K562 (cell line): ENCODE results near the gene DTX3. TPM values are rescaled to one million over a fixed set of nuclear protein-coding genes. Genes with fewer than 3 reads are reported as not detected.

Experiments
- ATF7 ChIP-seq: fragments of 450-650 bp; IDR thresholded peaks from 2 replicates; pipeline ENCODE4 v1.7.1; 2014; ENCODE audit warnings: mild to moderate bottlenecking, moderate library complexity
- CCNT2 ChIP-seq: IDR thresholded peaks from 2 replicates; pipeline ENCODE4 v1.6.1; 2011; ENCODE audit warnings: borderline replicate concordance, low read depth, mild to moderate bottlenecking, moderate library complexity, mixed read lengths, low read length; ENCODE audit not compliant: insufficient read length; ENCODE audit errors: extremely low read depth
- CHCHD3 ChIP-seq: fragments of 250-450 bp; sonication (Bioruptor Pico); IDR thresholded peaks from 2 replicates; pipeline ENCODE4 v2.1.2; 2022; ENCODE audit warnings: mild to moderate bottlenecking
- CREM ChIP-seq: IDR thresholded peaks from 2 replicates; pipeline ENCODE4 v1.6.1; 2014; ENCODE audit warnings: antibody characterized with exemption, low read depth
- DEAF1 ChIP-seq: fragments of 450-650 bp; formaldehyde crosslinking; IDR thresholded peaks from 2 replicates; pipeline ENCODE4 v1.4.0; 2020; ENCODE audit warnings: mild to moderate bottlenecking, moderate library complexity
- ELF1 ChIP-seq: fragments of 200-800 bp; sonication (Bioruptor generic); IDR thresholded peaks from 2 replicates; pipeline ENCODE4 v1.6.1; 2016; ENCODE audit warnings: missing genetic modification characterization, missing compliant biosample characterization
- ETV5 ChIP-seq: sonication (generic); formaldehyde crosslinking; IDR thresholded peaks from 2 replicates; pipeline ENCODE4 v1.4.0; 2020; ENCODE audit warnings: low read depth, mild to moderate bottlenecking, missing genetic modification reagents
- FOS ChIP-seq: IDR thresholded peaks from 3 replicates; pipeline ENCODE4 v1.6.1; 2011; ENCODE audit not compliant: insufficient read length; ENCODE audit errors: extremely low read depth
- FOXJ2 ChIP-seq: fragments of 200-800 bp; sonication (Bioruptor generic); IDR thresholded peaks from 2 replicates; pipeline ENCODE4 v1.6.1; 2016; ENCODE audit warnings: missing genetic modification characterization, missing compliant biosample characterization
- GABPB1 ChIP-seq: sonication (generic); formaldehyde crosslinking; IDR thresholded peaks from 2 replicates; pipeline ENCODE4 v1.8.0; 2022; ENCODE audit warnings: mild to moderate bottlenecking, missing genetic modification reagents
- GATA2 ChIP-seq: sonication (generic); formaldehyde crosslinking; IDR thresholded peaks from 2 replicates; pipeline ENCODE4 v1.4.0; 2020; ENCODE audit warnings: mild to moderate bottlenecking, missing genetic modification reagents
- GTF2A2 ChIP-seq: IDR thresholded peaks from 2 replicates; pipeline ENCODE4 v1.6.1; 2016; ENCODE audit warnings: mild to moderate bottlenecking, missing genetic modification characterization, missing compliant biosample characterization
- MCM2 ChIP-seq: fragments of 450-650 bp; IDR thresholded peaks from 2 replicates; pipeline ENCODE4 v1.6.1; 2017; ENCODE audit warnings: low read depth, mild to moderate bottlenecking
- NONO ChIP-seq, 2 experiments: fragments of 200-400 bp in 1 of 2; fragments of 450-650 bp in 1 of 2; formaldehyde crosslinking in 1 of 2; IDR thresholded peaks; 2 replicates each; pipeline ENCODE4 v1.6.1; 2017; ENCODE audit warnings: low read depth in 2 of 2, mild to moderate bottlenecking in 2 of 2, moderate library complexity in 2 of 2, low read length in 1 of 2
- NR3C1 ChIP-seq: sonication (generic); formaldehyde crosslinking; IDR thresholded peaks from 2 replicates; pipeline ENCODE4 v1.8.1; 2022; ENCODE audit warnings: missing genetic modification reagents
- RB1 ChIP-seq: fragments of 450-650 bp; IDR thresholded peaks from 2 replicates; pipeline ENCODE4 v1.6.1; 2017; ENCODE audit warnings: low read depth, mild to moderate bottlenecking
- ZNF586 ChIP-seq: fragments of 450-650 bp; formaldehyde crosslinking; conservative IDR thresholded peaks from 2 replicates; pipeline ENCODE4 v1.4.0; 2020; ENCODE audit warnings: mild to moderate bottlenecking, moderate library complexity
- polyA plus RNA-seq, 8 experiments: library from polyadenylated mRNA; depleted of rRNA in 4 of 8; stranded (reverse) in 5 of 8; unstranded in 3 of 8; fragments of >200 nt; fragmentation: Nextera tagmentation in 2 of 8; fragmentation: Illumina TruSeq in 1 of 8; extraction: Ambion mirVana in 2 of 8; extraction: Trizol in 1 of 8; gene quantifications; 2 replicates each; pipeline versions ENCODE4 v1.2.1 to v1.2.3, GENCODE V29; 2011 to 2014; ENCODE audit warnings: inconsistent platforms in 1 of 8, missing spikeins in 1 of 8
- total RNA-seq, 7 experiments: library from RNA; depleted of rRNA in 6 of 7; stranded (reverse); fragments of >200 nt in 6 of 7; fragmentation: Illumina TruSeq in 2 of 7; extraction: Trizol in 2 of 7; gene quantifications; 2 replicates each; pipeline versions ENCODE4 v1.2.1 to v1.2.3, GENCODE V29; 2011 to 2021; ENCODE audit warnings: low replicate concordance in 1 of 7
- TF ChIP-seq, protein P1 (sequence below): fragments of 250-450 bp; sonication (Bioruptor Pico); IDR thresholded peaks from 2 replicates; pipeline ENCODE4 v1.4.0; 2020; ENCODE audit warnings: mild to moderate bottlenecking, moderate library complexity, borderline replicate concordance
- TF ChIP-seq, protein P2 (sequence below): sonication (generic); formaldehyde crosslinking; IDR thresholded peaks from 2 replicates; pipeline ENCODE4 v1.8.1; 2023; ENCODE audit warnings: mild to moderate bottlenecking, missing genetic modification reagents
- TF ChIP-seq, protein P3 (sequence below): fragments of 200-800 bp; sonication (Bioruptor generic); IDR thresholded peaks from 2 replicates; pipeline ENCODE4 v1.6.1; 2017; ENCODE audit warnings: missing genetic modification characterization, missing compliant biosample characterization

DTX3 gene
- total and polyA plus RNA-seq, 9 of the 15 experiments (the other 6 are each of a cell fraction or from before 2014, with no cell fraction given) = 0.03 to 0.09 (median 0.06) TPM; not detected in 6

DNA sequence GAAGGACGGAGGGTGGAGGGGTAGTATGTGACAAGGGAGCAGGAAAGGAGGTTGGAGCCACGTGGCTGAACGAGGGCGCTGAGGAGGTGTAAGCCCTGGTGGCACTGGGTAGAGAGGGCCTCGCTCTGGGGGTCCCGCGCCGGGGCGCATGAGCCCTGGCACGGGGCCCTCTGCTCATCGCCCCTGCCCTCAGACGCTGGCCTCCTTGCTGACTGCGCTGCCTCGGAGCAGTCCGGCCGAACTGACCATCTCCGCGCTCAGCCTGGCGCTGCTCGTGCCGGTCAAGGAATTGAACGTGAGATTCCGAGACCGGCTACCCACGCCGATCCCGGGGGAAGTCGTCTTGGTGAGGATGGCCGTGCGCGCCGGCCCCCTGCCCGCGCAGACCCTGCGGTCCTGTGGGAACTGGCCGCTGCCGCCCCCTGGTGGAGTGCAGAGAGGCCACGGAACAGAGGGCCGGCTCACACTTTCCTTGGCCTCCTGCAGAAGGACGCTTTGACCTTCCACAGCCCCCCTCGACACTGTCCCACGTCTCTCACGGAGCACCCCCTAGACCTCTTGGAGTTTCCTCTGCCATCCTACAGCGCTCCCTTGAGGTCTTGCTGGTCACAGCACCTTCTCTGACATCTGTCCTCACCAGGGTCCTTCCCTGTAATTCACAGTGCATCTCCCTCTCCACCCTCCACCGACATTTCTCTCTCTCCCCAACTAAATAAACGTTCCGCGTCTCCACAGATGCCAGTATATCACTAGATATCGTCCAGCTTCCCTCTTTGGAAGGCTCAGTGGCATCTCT, 17.1 kb downstream of the DTX3 start (continued):
- peak; percentile 63; the same call in 1 of the 2 replicates for TF ChIP-seq ETV5 (CRISPR knock-in tag)
- TF ChIP-seq GATA2 (CRISPR knock-in tag) = no peak
- TF ChIP-seq MCM2 = no peak
- TF ChIP-seq, protein P1, sequence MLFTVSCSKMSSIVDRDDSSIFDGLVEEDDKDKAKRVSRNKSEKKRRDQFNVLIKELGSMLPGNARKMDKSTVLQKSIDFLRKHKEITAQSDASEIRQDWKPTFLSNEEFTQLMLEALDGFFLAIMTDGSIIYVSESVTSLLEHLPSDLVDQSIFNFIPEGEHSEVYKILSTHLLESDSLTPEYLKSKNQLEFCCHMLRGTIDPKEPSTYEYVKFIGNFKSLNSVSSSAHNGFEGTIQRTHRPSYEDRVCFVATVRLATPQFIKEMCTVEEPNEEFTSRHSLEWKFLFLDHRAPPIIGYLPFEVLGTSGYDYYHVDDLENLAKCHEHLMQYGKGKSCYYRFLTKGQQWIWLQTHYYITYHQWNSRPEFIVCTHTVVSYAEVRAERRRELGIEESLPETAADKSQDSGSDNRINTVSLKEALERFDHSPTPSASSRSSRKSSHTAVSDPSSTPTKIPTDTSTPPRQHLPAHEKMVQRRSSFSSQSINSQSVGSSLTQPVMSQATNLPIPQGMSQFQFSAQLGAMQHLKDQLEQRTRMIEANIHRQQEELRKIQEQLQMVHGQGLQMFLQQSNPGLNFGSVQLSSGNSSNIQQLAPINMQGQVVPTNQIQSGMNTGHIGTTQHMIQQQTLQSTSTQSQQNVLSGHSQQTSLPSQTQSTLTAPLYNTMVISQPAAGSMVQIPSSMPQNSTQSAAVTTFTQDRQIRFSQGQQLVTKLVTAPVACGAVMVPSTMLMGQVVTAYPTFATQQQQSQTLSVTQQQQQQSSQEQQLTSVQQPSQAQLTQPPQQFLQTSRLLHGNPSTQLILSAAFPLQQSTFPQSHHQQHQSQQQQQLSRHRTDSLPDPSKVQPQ (CRISPR knock-in tag) = no peak
- TF ChIP-seq NONO (IDR thresholded peaks at IDR 0.05; ENCODE audit: low read depth in 2 of 2, low read length in 1 of 2) = 0 out of 4 replicates have a peak, but pooled peaks of 1 of the 2 experiments have one; percentile 38
- TF ChIP-seq ATF7 = 0 out of 2 replicates have a peak, but pooled peaks have one; percentile 11
- TF ChIP-seq NR3C1 (CRISPR knock-in tag) = no peak
- TF ChIP-seq GTF2A2 = no peak
- TF ChIP-seq ZNF586 = no peak
- no peak for TF ChIP-seq FOS
- peak; percentile 69 for TF ChIP-seq GABPB1 (CRISPR knock-in tag)
- TF ChIP-seq CCNT2 = peak; percentile 44
- TF ChIP-seq, protein P2, sequence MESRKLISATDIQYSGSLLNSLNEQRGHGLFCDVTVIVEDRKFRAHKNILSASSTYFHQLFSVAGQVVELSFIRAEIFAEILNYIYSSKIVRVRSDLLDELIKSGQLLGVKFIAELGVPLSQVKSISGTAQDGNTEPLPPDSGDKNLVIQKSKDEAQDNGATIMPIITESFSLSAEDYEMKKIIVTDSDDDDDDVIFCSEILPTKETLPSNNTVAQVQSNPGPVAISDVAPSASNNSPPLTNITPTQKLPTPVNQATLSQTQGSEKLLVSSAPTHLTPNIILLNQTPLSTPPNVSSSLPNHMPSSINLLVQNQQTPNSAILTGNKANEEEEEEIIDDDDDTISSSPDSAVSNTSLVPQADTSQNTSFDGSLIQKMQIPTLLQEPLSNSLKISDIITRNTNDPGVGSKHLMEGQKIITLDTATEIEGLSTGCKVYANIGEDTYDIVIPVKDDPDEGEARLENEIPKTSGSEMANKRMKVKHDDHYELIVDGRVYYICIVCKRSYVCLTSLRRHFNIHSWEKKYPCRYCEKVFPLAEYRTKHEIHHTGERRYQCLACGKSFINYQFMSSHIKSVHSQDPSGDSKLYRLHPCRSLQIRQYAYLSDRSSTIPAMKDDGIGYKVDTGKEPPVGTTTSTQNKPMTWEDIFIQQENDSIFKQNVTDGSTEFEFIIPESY (CRISPR knock-in tag) = peak; percentile 2; the same call in 1 of the 2 replicates
- TF ChIP-seq RB1 = peak; percentile 78; the same call in 1 of the 2 replicates
- TF ChIP-seq, protein P3, sequence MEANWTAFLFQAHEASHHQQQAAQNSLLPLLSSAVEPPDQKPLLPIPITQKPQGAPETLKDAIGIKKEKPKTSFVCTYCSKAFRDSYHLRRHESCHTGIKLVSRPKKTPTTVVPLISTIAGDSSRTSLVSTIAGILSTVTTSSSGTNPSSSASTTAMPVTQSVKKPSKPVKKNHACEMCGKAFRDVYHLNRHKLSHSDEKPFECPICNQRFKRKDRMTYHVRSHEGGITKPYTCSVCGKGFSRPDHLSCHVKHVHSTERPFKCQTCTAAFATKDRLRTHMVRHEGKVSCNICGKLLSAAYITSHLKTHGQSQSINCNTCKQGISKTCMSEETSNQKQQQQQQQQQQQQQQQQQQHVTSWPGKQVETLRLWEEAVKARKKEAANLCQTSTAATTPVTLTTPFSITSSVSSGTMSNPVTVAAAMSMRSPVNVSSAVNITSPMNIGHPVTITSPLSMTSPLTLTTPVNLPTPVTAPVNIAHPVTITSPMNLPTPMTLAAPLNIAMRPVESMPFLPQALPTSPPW = no peak
- TF ChIP-seq DEAF1 (CRISPR knock-in tag) = peak; percentile 27; the same call in 1 of the 2 replicates
- TF ChIP-seq CHCHD3 (CRISPR knock-in tag) = no peak
- no peak; the same call in 1 of the 2 replicates for TF ChIP-seq CREM
- no peak for TF ChIP-seq FOXJ2 (tag)
- no peak for TF ChIP-seq ELF1
